Cardiac fibroblast (primary cell): ENCODE results near the gene CADM4.
A peak's percentile ranks its signal among the peaks of the same experiment; 100 is the strongest.

Experiments used
- DNase-seq, 2 donors: peaks; one replicate each; pipeline versions ENCODE4 v3.0.0 to v3.0.0-alpha.2; 2010; ENCODE audit warnings: low read depth in 2 of 2
- H3K4me3 ChIP-seq, 2 donors: replicated peaks in 1 of 2; 1 replicate in 1 of 2; 2 replicates in 1 of 2; pipeline ENCODE4 v1.5.1; 2011; ENCODE audit warnings: low read depth in 2 of 2, low read length in 2 of 2, mild to moderate bottlenecking in 2 of 2, moderate library complexity in 1 of 2
- TF ChIP-seq, protein P1 (sequence below): IDR thresholded peaks from one replicate; pipeline ENCODE4 v1.5.1; 2011; ENCODE audit warnings: low read depth, mild to moderate bottlenecking, low read length, inconsistent platforms

Gene CADM4

DNA sequence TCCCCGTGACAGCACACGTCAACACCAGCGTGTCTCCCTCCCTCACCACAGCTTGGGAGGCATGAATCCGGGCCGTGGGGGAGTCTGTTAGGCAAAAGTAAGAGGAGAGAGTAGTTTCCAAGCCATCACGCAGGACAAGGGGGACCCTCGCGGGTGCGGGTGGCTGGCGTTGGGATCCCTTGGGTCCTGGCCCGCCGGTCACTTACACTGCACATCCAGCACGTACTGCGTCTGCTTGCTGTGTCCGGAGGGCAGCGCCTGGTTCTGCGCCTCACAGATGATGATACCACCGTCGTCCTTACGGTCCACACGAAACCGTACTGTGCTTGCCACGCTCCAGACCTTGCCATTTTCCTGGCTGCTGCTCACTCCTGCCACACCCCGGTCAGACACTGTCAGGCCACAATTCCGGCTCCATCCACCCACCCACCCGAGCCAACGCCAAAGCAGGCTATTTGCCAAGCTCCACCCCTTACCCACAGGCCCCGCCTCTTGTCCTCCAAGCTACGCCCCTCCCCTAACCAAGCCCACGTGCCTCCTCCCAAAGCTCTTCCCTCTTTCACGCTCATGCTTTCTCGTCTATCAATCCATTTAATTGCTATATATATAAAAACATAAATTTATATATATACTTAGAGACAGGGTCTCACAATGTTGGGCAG, 13.6 kb downstream of the CADM4 start:
- DNase-seq = peak; percentile 21 to 51
- TF ChIP-seq, protein P1, sequence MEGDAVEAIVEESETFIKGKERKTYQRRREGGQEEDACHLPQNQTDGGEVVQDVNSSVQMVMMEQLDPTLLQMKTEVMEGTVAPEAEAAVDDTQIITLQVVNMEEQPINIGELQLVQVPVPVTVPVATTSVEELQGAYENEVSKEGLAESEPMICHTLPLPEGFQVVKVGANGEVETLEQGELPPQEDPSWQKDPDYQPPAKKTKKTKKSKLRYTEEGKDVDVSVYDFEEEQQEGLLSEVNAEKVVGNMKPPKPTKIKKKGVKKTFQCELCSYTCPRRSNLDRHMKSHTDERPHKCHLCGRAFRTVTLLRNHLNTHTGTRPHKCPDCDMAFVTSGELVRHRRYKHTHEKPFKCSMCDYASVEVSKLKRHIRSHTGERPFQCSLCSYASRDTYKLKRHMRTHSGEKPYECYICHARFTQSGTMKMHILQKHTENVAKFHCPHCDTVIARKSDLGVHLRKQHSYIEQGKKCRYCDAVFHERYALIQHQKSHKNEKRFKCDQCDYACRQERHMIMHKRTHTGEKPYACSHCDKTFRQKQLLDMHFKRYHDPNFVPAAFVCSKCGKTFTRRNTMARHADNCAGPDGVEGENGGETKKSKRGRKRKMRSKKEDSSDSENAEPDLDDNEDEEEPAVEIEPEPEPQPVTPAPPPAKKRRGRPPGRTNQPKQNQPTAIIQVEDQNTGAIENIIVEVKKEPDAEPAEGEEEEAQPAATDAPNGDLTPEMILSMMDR = peak; percentile 11
- H3K4me3 ChIP-seq = no peak overlapping the region

DNA sequence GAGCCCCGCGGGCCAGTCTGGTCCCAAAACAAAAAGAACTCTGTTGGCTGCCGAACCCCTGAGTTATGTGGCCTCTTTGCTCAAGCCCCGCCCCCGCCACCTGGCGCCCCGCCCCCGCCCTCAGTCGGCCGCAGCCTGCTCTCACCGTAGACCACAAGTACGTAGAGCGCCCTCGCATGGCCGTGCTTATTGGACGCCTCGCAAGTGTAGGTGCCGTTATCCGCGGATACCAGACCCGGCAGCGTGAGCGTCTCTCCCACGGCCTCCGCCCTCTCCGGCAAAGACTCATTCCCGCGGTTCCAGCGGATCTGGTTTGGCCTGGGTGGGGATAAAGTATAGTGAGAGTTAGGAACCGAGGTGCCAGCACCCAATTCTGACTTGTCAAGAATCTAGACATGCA, 14.7 kb downstream of the CADM4 start:
- TF ChIP-seq, protein P1 = no peak
- H3K4me3 ChIP-seq = no peak overlapping the region
- peak; percentile 47 to 56 for DNase-seq

DNA sequence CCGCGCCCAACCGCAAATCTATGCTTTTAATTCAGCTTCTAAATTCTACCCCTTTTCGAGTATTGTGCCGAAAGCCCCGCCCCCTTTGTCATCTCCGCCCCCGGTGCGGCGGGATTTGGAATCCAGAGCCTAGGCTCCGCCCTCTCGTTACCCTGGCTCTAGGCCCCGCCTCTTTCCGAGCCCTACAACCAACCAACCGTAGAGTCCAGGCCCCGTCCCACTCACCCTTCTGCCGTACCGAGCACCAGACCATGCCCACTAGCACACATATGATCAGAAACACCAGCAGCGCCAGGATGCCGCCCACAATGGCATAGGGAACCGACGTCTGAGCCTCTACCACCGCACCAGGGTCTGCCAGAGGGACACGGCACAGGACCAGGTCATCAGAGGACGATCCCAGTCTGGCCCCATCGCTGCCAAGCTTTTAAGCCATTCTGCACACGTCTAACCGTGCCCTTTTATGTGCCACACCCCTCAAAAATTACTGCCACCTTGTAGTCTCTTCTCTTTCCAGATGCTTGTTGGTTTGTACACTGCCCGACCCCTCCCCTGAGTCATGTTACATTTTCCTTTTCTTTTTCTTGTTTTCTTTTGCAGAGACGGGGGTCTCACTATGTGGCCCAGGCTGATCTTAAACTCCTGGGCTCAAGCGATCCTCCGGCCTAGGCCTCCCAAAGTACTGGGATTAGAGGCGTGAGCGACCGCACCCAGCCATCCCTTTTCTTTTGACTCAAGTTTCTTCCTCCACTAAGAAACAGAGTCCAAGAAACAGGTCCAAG, 15.6 kb downstream of the CADM4 start:
- no peak for DNase-seq
- TF ChIP-seq, protein P1 = no peak
- no peak overlapping the region for H3K4me3 ChIP-seq

DNA sequence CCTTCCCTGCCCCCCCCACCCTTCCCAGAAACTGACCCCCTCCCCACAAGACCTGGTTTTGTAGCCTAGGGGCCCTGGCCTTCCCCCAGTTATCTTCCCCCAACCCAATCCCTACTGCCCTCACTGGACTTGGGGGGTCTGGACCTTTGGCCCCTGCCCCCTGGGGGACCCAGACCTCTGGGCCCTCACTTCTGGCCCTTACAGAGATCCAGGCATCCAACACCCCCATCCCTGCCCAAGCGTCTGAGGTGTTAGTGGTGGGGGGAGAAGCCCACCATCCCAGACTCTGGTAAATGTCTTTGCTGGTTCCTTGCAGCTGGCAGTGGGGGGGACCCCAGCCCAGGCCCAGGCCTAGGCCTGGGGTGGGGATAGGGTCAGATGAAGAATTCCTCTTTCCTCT, 16.7 kb downstream of the CADM4 start:
- TF ChIP-seq, protein P1 = no peak
- DNase-seq = no peak
- H3K4me3 ChIP-seq = no peak overlapping the region

DNA sequence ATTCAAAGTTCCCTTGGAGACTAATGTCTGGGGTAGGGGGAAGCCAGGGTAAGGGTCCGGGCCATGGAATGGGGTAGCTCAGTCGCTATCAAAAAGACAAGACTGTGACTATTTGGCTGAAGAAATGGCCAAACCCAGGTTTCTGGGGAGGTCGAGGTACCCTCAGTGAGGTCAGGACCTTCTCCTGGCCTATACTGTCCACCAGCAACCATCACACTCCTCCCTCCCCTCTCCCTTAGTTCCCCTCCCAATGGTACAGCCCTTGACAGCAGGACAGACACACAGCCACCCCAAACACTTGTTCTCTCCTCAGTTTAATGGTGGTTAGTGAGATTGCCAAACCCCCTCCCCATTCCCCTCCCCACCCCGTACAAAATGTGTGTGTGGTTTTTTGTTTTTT, 17.6 kb downstream of the CADM4 start:
- no peak for DNase-seq
- no peak overlapping the region for H3K4me3 ChIP-seq
- TF ChIP-seq, protein P1 = no peak

DNA sequence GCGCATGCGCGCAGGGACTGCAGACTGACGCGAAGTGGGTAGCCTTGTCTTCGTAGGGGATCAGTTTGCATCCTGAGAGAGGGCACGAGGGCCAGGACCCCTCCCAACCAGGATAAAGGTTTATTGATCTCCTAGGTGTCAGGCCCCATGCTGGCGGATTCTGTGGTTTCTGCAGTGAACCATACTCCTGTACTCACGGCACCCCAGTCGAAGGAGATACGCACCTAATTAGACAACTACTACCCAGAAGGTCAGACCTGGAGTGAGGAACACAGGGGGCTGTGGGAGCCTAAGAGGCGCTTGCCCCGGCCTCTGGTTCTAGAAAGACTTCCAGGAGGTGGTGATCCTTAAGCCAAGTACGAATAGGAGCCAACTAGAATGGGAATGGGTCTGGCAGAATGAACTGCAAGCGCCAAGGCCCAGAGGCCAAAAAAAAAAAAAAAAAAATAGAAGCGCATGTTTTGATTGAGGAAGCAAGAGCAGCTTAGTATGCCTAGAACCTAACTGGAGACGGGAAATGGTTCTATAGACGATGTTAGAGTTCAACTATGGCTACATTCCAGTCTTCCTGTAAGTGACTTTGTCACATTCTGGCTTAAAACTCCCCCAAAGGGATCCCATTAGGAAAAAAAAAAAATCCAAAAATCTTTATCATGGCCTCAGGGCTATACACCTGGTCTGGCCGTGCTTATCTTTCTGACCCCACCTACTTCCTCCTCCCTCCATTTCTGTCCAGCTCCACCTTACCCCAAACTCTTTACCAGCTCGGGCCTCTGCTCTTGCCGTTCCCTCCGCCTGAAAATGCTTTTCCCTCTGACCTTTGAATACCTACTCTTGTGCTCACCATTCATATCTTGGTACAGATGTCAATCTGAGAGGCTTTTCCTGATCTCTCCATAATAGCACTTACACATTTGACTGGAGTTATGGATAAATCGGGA, 19.3 kb downstream of the CADM4 start:
- peak overlapping the region; percentile 83 to 85 for H3K4me3 ChIP-seq
- DNase-seq = no peak
- TF ChIP-seq, protein P1 = no peak
